OCI-LY3 (cell line): ENCODE data around the gene EFNB1.
A peak's percentile ranks its signal among the peaks of the same experiment; 100 is the strongest.

Experiments used
- H2AFZ ChIP-seq: fragments of 200-600, 300-600 bp; shearing (Covaris generic); 2 replicates; pipeline ENCODE4 v1.6.0; 2014; ENCODE audit warnings: antibody characterized with exemption, low read depth, low read length
- H3K27ac ChIP-seq: fragments of 200-600, 300-600 bp; sonication (generic); 2 replicates; pipeline ENCODE4 v1.5.1; 2014; ENCODE audit warnings: mild to moderate bottlenecking, low read length, moderate library complexity, mixed read lengths
- H3K27me3 ChIP-seq: fragments of 200-600, 300-600 bp; sonication (generic); 2 replicates; pipeline ENCODE4 v1.6.1; 2014; ENCODE audit warnings: low read depth, low read length, mixed read lengths
- H3K36me3 ChIP-seq: fragments of 200-600, 300-600 bp; sonication (generic); replicated peaks from 2 replicates; pipeline ENCODE3; 2014; ENCODE audit warnings: low read depth, low read length, mixed read lengths
- H3K4me1 ChIP-seq: fragments of 300-600, 200-600 bp; sonication (generic); 2 replicates; pipeline ENCODE4 v1.6.1; 2014; ENCODE audit warnings: low read length, mixed read lengths
- H3K4me2 ChIP-seq: fragments of 200-600, 300-600 bp; sonication (generic); 2 replicates; pipeline ENCODE4 v1.6.1; 2014; ENCODE audit warnings: low read length, mixed read lengths
- H3K4me3 ChIP-seq: fragments of 300-600, 200-600 bp; sonication (generic); 2 replicates; pipeline ENCODE4 v1.5.1; 2014; ENCODE audit warnings: antibody characterized with exemption, mild to moderate bottlenecking, low read length, moderate library complexity
- H3K79me2 ChIP-seq: fragments of 300-600, 200-600 bp; shearing (Covaris generic); 2 replicates; pipeline ENCODE4 v1.6.1; 2014; ENCODE audit warnings: mild to moderate bottlenecking, low read length, mixed read lengths
- H3K9ac ChIP-seq: fragments of 300-600, 200-600 bp; shearing (Covaris generic); 2 replicates; pipeline ENCODE4 v1.6.0; 2014; ENCODE audit warnings: mild to moderate bottlenecking, low read length, moderate library complexity
- H3K9me3 ChIP-seq: fragments of 200-600, 300-600 bp; shearing (Covaris generic); 2 replicates; pipeline ENCODE4 v1.6.1; 2014; ENCODE audit warnings: low read length, mixed read lengths; ENCODE audit not compliant: insufficient read depth
- H4K20me1 ChIP-seq: fragments of 200-600, 300-600 bp; sonication (generic); 2 replicates; pipeline ENCODE4 v1.6.1; 2016; ENCODE audit warnings: low read length, mixed read lengths; ENCODE audit not compliant: insufficient read depth
- EZH2phosphoT487 ChIP-seq: fragments of 200-600 bp; shearing (Covaris generic); IDR thresholded peaks from 2 replicates; pipeline ENCODE4 v1.6.1; 2018; ENCODE audit warnings: antibody characterized with exemption, mixed run types, low read depth
- TF ChIP-seq, protein P1 (sequence below): fragments of 200-600, 300-600 bp; sonication (generic); IDR thresholded peaks from 2 replicates; pipeline ENCODE4 v1.5.1; 2014; ENCODE audit warnings: antibody characterized with exemption, low read length, low read depth

Gene EFNB1

DNA sequence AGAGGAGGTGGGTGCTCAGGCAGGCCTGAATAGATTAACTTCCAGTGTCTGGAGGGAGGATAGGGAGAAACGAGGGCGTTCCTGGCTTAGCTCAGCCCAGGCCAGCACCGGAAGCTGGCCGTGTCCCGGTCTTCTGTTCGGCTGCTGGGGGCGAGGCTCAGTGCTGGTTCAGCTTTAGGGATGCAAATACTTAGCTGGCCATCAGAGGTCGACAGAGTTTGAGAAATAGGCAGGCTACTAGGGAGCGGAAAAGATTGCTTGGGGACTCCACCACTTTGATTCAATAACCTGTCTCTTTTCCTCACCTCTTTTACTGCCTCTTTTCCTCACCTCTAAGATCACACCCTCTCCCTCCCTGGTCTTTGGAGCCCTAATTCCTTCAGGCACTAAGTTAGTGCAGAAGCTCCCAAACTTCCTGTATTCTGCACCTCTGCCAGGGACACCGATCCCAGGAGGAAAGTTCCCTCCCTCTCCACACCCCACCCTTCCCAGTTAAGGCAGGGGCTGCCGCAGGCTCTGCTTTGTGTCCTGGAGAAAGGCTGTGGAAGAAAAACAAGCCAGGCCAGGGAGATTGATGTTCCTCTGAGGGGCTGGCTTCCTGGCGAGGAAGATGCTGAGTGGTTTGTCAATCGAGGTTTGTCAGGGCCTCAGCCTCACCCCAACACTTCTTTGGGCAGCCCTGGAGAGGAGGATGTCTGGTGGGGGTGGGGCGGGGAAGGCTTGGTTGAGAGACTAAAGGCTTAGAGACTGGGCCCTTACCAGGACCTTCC is 6.0 kb upstream of the EFNB1 start:
- H3K4me3 ChIP-seq, result peak overlapping the region; percentile 55
- no peak for TF ChIP-seq EZH2phosphoT487
- TF ChIP-seq, protein P1, sequence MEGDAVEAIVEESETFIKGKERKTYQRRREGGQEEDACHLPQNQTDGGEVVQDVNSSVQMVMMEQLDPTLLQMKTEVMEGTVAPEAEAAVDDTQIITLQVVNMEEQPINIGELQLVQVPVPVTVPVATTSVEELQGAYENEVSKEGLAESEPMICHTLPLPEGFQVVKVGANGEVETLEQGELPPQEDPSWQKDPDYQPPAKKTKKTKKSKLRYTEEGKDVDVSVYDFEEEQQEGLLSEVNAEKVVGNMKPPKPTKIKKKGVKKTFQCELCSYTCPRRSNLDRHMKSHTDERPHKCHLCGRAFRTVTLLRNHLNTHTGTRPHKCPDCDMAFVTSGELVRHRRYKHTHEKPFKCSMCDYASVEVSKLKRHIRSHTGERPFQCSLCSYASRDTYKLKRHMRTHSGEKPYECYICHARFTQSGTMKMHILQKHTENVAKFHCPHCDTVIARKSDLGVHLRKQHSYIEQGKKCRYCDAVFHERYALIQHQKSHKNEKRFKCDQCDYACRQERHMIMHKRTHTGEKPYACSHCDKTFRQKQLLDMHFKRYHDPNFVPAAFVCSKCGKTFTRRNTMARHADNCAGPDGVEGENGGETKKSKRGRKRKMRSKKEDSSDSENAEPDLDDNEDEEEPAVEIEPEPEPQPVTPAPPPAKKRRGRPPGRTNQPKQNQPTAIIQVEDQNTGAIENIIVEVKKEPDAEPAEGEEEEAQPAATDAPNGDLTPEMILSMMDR, result peak; percentile 66
- H3K27me3 ChIP-seq, result no peaks in the 10 kb centered on the region
- H4K20me1 ChIP-seq, result no peaks in the 10 kb centered on the region
- no peaks in the 10 kb centered on the region for H3K4me1 ChIP-seq
- H3K27ac ChIP-seq, result no peak overlapping the region
- H3K9ac ChIP-seq, result no peak overlapping the region; the same call in 1 of the 2 replicates
- no peaks in the 10 kb centered on the region for H3K79me2 ChIP-seq
- H3K36me3 ChIP-seq, result no peaks in the 10 kb centered on the region
- H2AFZ ChIP-seq, result peak overlapping the region; percentile 66
- peak overlapping the region; percentile 76 for H3K4me2 ChIP-seq
- H3K9me3 ChIP-seq, result no peaks in the 10 kb centered on the region

- H3K9ac ChIP-seq, result no peak overlapping the region
- H3K27ac ChIP-seq, result no peak overlapping the region
- H3K79me2 ChIP-seq, result no peaks in the 10 kb centered on the region
- no peaks in the 10 kb centered on the region for H3K9me3 ChIP-seq
- no peaks in the 10 kb centered on the region for H4K20me1 ChIP-seq
- H2AFZ ChIP-seq, result no peak overlapping the region
- no peak overlapping the region for H3K4me2 ChIP-seq
- TF ChIP-seq, protein P1, result no peak
- no peak for TF ChIP-seq EZH2phosphoT487
- H3K27me3 ChIP-seq, result no peaks in the 10 kb centered on the region
- no peak overlapping the region for H3K4me3 ChIP-seq
- no peaks in the 10 kb centered on the region for H3K4me1 ChIP-seq
- H3K36me3 ChIP-seq, result no peaks in the 10 kb centered on the region
Measured at GRCh38 chrX:68823413-68824151, 5.2 kb upstream of the EFNB1 start.

- no peaks in the 10 kb centered on the region for H3K4me1 ChIP-seq
- no peak overlapping the region for H2AFZ ChIP-seq
- H3K36me3 ChIP-seq, result no peaks in the 10 kb centered on the region
- no peaks in the 10 kb centered on the region for H4K20me1 ChIP-seq
- peaks cover 3% of the 10 kb centered on the region for H3K79me2 ChIP-seq
- H3K4me2 ChIP-seq, result no peak overlapping the region
- no peaks in the 10 kb centered on the region for H3K27me3 ChIP-seq
- TF ChIP-seq, protein P1, result no peak
- no peak for TF ChIP-seq EZH2phosphoT487
- H3K9ac ChIP-seq, result no peak overlapping the region
- no peak overlapping the region for H3K4me3 ChIP-seq
- H3K27ac ChIP-seq, result no peak overlapping the region
- no peaks in the 10 kb centered on the region for H3K9me3 ChIP-seq
Measured at GRCh38 chrX:68824152-68824433, 4.7 kb upstream of the EFNB1 start.

- no peak overlapping the region for H3K9ac ChIP-seq
- H3K9me3 ChIP-seq, result no peaks in the 10 kb centered on the region
- H2AFZ ChIP-seq, result no peak overlapping the region
- no peak overlapping the region for H3K27ac ChIP-seq
- no peaks in the 10 kb centered on the region for H3K36me3 ChIP-seq
- no peak overlapping the region for H3K4me3 ChIP-seq
- H3K79me2 ChIP-seq, result peaks cover 8% of the 10 kb centered on the region
- no peak for TF ChIP-seq EZH2phosphoT487
- TF ChIP-seq, protein P1, result no peak
- no peaks in the 10 kb centered on the region for H3K4me1 ChIP-seq
- H4K20me1 ChIP-seq, result no peaks in the 10 kb centered on the region
- H3K4me2 ChIP-seq, result no peak overlapping the region
- H3K27me3 ChIP-seq, result no peaks in the 10 kb centered on the region
Measured at GRCh38 chrX:68824565-68825125, 4.2 kb upstream of the EFNB1 start.
